Measurements from ENCODE around the gene RAI1.

Gene RAI1

GRCh38 chr17:17681187-17681743 lies at the start of gene RAI1:
Gene RAI1 (plus strand): TSS chr17:17681458. CDS start chr17:17792949, 111,491 bp downstream.
- ChIA-PET POLR2A (interaction anchor here (0.7 to 4.0 kb wide), 8 partner anchors 8 to 179 kb away, joined by 3 to 45 read pairs (median 4); no protein-coding TSS in a partner anchor), CTCF (interaction anchor here (0.5 to 3.1 kb wide), 32 partner anchors 9 to 357 kb away, joined by 3 to 22 read pairs (median 3); no protein-coding TSS in a partner anchor)
- Histone ChIP-seq H3K27ac (ENCODE audit: extremely low read depth, low read depth, low read length) (peak within 1 kb of the TSS; percentile 96), H3K36me3 (ENCODE audit: control insufficient read depth in 2 of 2, insufficient read depth in 1 of 2, low read length in 2 of 2) (peaks cover 4 to 9% of the 10 kb centered on the region in 2 experiments; a peak in 2 of 3 replicates), H3K4me1 (ENCODE audit: control insufficient read depth, insufficient read depth, low read length) (peaks cover 25% of the 10 kb centered on the region), H3K9me3 (ENCODE audit: control insufficient read depth, insufficient read depth, low read depth, low read length) (no peaks in the 10 kb centered on the region), H3K4me3 (ENCODE audit: low read depth, low read length) (peak within 1 kb of the TSS; percentile 76)
- no peak for TF ChIP-seq ZNF133 (tag by site-specific recombination; IDR thresholded peaks at IDR 0.05)
- TF ChIP-seq ZNF707 (tag by site-specific recombination; IDR thresholded peaks at IDR 0.05) = no peak
- TF ChIP-seq ZBTB48 (tag by site-specific recombination; IDR thresholded peaks at IDR 0.05) = no peak
- no peak for TF ChIP-seq ZNF701 (tag by site-specific recombination; IDR thresholded peaks at IDR 0.05)
- no peak for TF ChIP-seq TSHZ1 (tag by site-specific recombination; IDR thresholded peaks at IDR 0.05; ENCODE audit: borderline replicate concordance)
- TF ChIP-seq ZNF155 (tag by site-specific recombination; IDR thresholded peaks at IDR 0.05) = no peak
- peak; percentile 8; the same call in 1 of the 2 replicates for TF ChIP-seq PBX3 (CRISPR knock-in tag; IDR thresholded peaks at IDR 0.05)
- TF ChIP-seq, protein P1, sequence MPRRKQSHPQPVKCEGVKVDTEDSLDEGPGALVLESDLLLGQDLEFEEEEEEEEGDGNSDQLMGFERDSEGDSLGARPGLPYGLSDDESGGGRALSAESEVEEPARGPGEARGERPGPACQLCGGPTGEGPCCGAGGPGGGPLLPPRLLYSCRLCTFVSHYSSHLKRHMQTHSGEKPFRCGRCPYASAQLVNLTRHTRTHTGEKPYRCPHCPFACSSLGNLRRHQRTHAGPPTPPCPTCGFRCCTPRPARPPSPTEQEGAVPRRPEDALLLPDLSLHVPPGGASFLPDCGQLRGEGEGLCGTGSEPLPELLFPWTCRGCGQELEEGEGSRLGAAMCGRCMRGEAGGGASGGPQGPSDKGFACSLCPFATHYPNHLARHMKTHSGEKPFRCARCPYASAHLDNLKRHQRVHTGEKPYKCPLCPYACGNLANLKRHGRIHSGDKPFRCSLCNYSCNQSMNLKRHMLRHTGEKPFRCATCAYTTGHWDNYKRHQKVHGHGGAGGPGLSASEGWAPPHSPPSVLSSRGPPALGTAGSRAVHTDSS (tag by site-specific recombination; IDR thresholded peaks at IDR 0.05) = no peak
- no peak for TF ChIP-seq CTCF (tag by site-specific recombination; IDR thresholded peaks at IDR 0.05)
- no peak for TF ChIP-seq GLI4 (tag by site-specific recombination; IDR thresholded peaks at IDR 0.05)
- 0 out of 2 replicates have a peak, but pooled peaks have one; percentile 23 for TF ChIP-seq ZNF660 (tag by site-specific recombination; IDR thresholded peaks at IDR 0.05)
- no peak for TF ChIP-seq ZNF624 (tag by site-specific recombination; IDR thresholded peaks at IDR 0.05)
- peak; percentile 60 for TF ChIP-seq IKZF3 (tag by site-specific recombination; IDR thresholded peaks at IDR 0.05)
- TF ChIP-seq, protein P2, sequence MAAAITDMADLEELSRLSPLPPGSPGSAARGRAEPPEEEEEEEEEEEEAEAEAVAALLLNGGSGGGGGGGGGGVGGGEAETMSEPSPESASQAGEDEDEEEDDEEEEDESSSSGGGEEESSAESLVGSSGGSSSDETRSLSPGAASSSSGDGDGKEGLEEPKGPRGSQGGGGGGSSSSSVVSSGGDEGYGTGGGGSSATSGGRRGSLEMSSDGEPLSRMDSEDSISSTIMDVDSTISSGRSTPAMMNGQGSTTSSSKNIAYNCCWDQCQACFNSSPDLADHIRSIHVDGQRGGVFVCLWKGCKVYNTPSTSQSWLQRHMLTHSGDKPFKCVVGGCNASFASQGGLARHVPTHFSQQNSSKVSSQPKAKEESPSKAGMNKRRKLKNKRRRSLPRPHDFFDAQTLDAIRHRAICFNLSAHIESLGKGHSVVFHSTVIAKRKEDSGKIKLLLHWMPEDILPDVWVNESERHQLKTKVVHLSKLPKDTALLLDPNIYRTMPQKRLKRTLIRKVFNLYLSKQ (tag by site-specific recombination; IDR thresholded peaks at IDR 0.05; ENCODE audit: borderline replicate concordance) = no peak
- TF ChIP-seq ZIC2 (tag by site-specific recombination; IDR thresholded peaks at IDR 0.05) = peak; percentile 63; the same call in 1 of the 2 replicates
- TF ChIP-seq, protein P3, sequence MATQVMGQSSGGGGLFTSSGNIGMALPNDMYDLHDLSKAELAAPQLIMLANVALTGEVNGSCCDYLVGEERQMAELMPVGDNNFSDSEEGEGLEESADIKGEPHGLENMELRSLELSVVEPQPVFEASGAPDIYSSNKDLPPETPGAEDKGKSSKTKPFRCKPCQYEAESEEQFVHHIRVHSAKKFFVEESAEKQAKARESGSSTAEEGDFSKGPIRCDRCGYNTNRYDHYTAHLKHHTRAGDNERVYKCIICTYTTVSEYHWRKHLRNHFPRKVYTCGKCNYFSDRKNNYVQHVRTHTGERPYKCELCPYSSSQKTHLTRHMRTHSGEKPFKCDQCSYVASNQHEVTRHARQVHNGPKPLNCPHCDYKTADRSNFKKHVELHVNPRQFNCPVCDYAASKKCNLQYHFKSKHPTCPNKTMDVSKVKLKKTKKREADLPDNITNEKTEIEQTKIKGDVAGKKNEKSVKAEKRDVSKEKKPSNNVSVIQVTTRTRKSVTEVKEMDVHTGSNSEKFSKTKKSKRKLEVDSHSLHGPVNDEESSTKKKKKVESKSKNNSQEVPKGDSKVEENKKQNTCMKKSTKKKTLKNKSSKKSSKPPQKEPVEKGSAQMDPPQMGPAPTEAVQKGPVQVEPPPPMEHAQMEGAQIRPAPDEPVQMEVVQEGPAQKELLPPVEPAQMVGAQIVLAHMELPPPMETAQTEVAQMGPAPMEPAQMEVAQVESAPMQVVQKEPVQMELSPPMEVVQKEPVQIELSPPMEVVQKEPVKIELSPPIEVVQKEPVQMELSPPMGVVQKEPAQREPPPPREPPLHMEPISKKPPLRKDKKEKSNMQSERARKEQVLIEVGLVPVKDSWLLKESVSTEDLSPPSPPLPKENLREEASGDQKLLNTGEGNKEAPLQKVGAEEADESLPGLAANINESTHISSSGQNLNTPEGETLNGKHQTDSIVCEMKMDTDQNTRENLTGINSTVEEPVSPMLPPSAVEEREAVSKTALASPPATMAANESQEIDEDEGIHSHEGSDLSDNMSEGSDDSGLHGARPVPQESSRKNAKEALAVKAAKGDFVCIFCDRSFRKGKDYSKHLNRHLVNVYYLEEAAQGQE (tag by site-specific recombination; IDR thresholded peaks at IDR 0.05) = no peak
- no peak for TF ChIP-seq ZBTB44 (tag by site-specific recombination; IDR thresholded peaks at IDR 0.05)
- no peak for TF ChIP-seq HOXD13 (CRISPR knock-in tag; IDR thresholded peaks at IDR 0.05; ENCODE audit: borderline replicate concordance)
- TF ChIP-seq, protein P4, sequence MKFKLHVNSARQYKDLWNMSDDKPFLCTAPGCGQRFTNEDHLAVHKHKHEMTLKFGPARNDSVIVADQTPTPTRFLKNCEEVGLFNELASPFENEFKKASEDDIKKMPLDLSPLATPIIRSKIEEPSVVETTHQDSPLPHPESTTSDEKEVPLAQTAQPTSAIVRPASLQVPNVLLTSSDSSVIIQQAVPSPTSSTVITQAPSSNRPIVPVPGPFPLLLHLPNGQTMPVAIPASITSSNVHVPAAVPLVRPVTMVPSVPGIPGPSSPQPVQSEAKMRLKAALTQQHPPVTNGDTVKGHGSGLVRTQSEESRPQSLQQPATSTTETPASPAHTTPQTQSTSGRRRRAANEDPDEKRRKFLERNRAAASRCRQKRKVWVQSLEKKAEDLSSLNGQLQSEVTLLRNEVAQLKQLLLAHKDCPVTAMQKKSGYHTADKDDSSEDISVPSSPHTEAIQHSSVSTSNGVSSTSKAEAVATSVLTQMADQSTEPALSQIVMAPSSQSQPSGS (tag by site-specific recombination; IDR thresholded peaks at IDR 0.05; ENCODE audit: low read depth) = no peak
- TF ChIP-seq ZNF548 (tag by site-specific recombination; IDR thresholded peaks at IDR 0.05) = no peak
- TF ChIP-seq ZNF664 (tag by site-specific recombination; IDR thresholded peaks at IDR 0.05) = no peak

Data from HEK293 (cell line).